T-cell (primary cell): Measurements from ENCODE around the gene HDAC11. TPM values are rescaled to one million over a fixed set of nuclear protein-coding genes. Genes with fewer than 3 reads are reported as not detected.
A peak's percentile ranks its signal among the peaks of the same experiment; 100 is the strongest.

Experiments used
- ATAC-seq, 4 experiments: fragments of 200-7000 bp in 3 of 4; fragments of 150-1000 bp in 1 of 4; cut with Tn5 transposase; replicated peaks in 1 of 4; 1 replicate in 3 of 4; 2 replicates in 1 of 4; pipeline ENCODE4 v1.10.0; 2021; ENCODE audit warnings: moderate library complexity in 3 of 4, mild to moderate bottlenecking in 2 of 4, moderate number of reproducible peaks in 1 of 4
- CTCF ChIA-PET, 2 donors: fragments of 300-600 bp; sonication (Branson Sonifier 250); formaldehyde crosslinking; loops; one replicate each; lab custom pipeline; 2022; ENCODE audit warnings: antibody characterized with exemption in 2 of 2; lab: Charles Lee
- POLR2A ChIA-PET, 2 donors: fragments of 300-600 bp; sonication (Branson Sonifier 250); formaldehyde crosslinking; loops; one replicate each; lab custom pipeline; 2022; ENCODE audit warnings: antibody characterized with exemption in 2 of 2; lab: Charles Lee
- DNase-seq, 35 experiments: peaks; one replicate each; pipeline versions ENCODE4 v3.0.0 to v3.0.0-alpha.2; 2013 to 2023
- H3K27ac ChIP-seq: one replicate; pipeline ENCODE4 v1.5.1; 2013; ENCODE audit warnings: low read length
- H3K27me3 ChIP-seq, 2 experiments: replicated peaks in 1 of 2; 1 replicate in 1 of 2; 2 replicates in 1 of 2; pipeline versions ENCODE4 v1.6.1 to v1.7.0; 2013; ENCODE audit warnings: low read length in 1 of 2, mixed read lengths in 1 of 2; ENCODE audit not compliant: control insufficient read depth in 2 of 2, insufficient read depth in 2 of 2; ENCODE audit errors: extremely low read depth in 1 of 2
- H3K36me3 ChIP-seq, 2 donors: 1 replicate in 1 of 2; 2 replicates in 1 of 2; pipeline versions ENCODE4 v1.6.1 to v1.7.0; 2013; ENCODE audit warnings: low read length in 1 of 2; ENCODE audit not compliant: control insufficient read depth in 2 of 2, insufficient read depth in 1 of 2; ENCODE audit errors: extremely low read depth in 1 of 2
- H3K4me1 ChIP-seq, 2 experiments: 1 replicate in 1 of 2; 2 replicates in 1 of 2; pipeline versions ENCODE4 v1.6.1 to v1.7.0; 2013; ENCODE audit warnings: low read length in 2 of 2, mixed read lengths in 1 of 2; ENCODE audit not compliant: insufficient read depth in 2 of 2, control insufficient read depth in 1 of 2; ENCODE audit errors: extremely low read depth in 1 of 2
- H3K4me3 ChIP-seq, 2 donors: 1 replicate in 1 of 2; 2 replicates in 1 of 2; pipeline versions ENCODE4 v1.5.1 to v1.7.0; 2013; ENCODE audit warnings: mild to moderate bottlenecking in 2 of 2, low read length in 1 of 2, moderate library complexity in 1 of 2; ENCODE audit not compliant: control insufficient read depth in 1 of 2; ENCODE audit errors: extremely low read depth in 1 of 2
- H3K9me3 ChIP-seq: 2 replicates; pipeline ENCODE4 v1.7.0; 2013
- H3K27ac Mint-ChIP-seq, 2 donors: one replicate each; pipeline ENCODE4 v1.8.0; 2020 to 2021; ENCODE audit warnings: mild to moderate bottlenecking in 2 of 2, mixed read lengths in 2 of 2
- H3K27me3 Mint-ChIP-seq, 2 donors: one replicate each; pipeline ENCODE4 v1.8.0; 2021 to 2022; ENCODE audit warnings: mixed read lengths in 2 of 2
- H3K36me3 Mint-ChIP-seq: one replicate; pipeline ENCODE4 v1.8.0; 2021; ENCODE audit warnings: mixed read lengths
- H3K4me1 Mint-ChIP-seq, 3 donors: one replicate each; pipeline ENCODE4 v1.8.0; 2020 to 2022; ENCODE audit warnings: mixed read lengths in 3 of 3, mild to moderate bottlenecking in 1 of 3
- H3K4me3 Mint-ChIP-seq, 3 donors: one replicate each; pipeline ENCODE4 v1.8.0; 2020 to 2022; ENCODE audit warnings: mild to moderate bottlenecking in 3 of 3, mixed read lengths in 3 of 3, moderate library complexity in 3 of 3
- H3K9me3 Mint-ChIP-seq, 3 donors: one replicate each; pipeline ENCODE4 v1.8.0; 2020 to 2022; ENCODE audit warnings: mixed read lengths in 3 of 3
- WGBS: methylation state at CpG from one replicate; pipeline ENCODE4 v1.1.5; 2013; ENCODE audit warnings: missing lambda C conversion rate; ENCODE audit not compliant: insufficient coverage; 5-methylcytosine and 5-hydroxymethylcytosine counted together
- total RNA-seq, 35 experiments: library from RNA in 6 of 35; stranded (reverse) in 6 of 35; fragments of 120-200 nt in 1 of 35; gene quantifications; one replicate each; pipeline versions ENCODE4 v1.2.1 to v1.2.4 and lab custom pipeline; 2013 to 2026

Gene HDAC11
- total RNA-seq, 5 donors from 2014 or later (not counting 1 experiment from before 2014, with no cell fraction given), result 5.9 to 10.4 (median 7.9) TPM

GRCh38 chr3:13535905-13536304 lies 55.8 kb downstream of the HDAC11 start:
- Histone ChIP-seq H3K4me1 (peaks cover 3 to 12% of the 10 kb centered on the region in 2 experiments), H3K4me3 (no peak overlapping the region), H3K36me3 (no peaks in the 10 kb centered on the region), H3K9me3 (no peaks in the 10 kb centered on the region), H3K27me3 (peaks cover 0 to 44% of the 10 kb centered on the region in 2 experiments), H3K27ac (no peak overlapping the region)
- Mint-ChIP-seq H3K9me3 (peaks cover 0 to 3% (median 2%) of the 10 kb centered on the region in 3 donors), H3K36me3 (no peaks in the 10 kb centered on the region), H3K4me1 (peaks cover 6 to 10% (median 8%) of the 10 kb centered on the region in 3 donors), H3K27ac (no peak overlapping the region), H3K4me3 (no peak overlapping the region), H3K27me3 (peaks cover 0 to 29% of the 10 kb centered on the region in 2 donors)
- CTCF ChIA-PET, result no interaction called here
- WGBS, result 95% methylated on average over 2 of the region's 9 CpGs
- DNase-seq (no peak), ATAC-seq (no peak)
- POLR2A ChIA-PET, result no interaction called here

GRCh38 chr3:13536432-13536831 lies 56.3 kb downstream of the HDAC11 start:
- ChIA-PET CTCF (no interaction called here), POLR2A (no interaction called here)
- H3K4me1 Mint-ChIP-seq, result peaks cover 6 to 10% (median 8%) of the 10 kb centered on the region in 3 donors
- H3K27ac ChIP-seq, result no peak overlapping the region
- DNase-seq (no peak), ATAC-seq (no peak)
- H3K36me3 ChIP-seq, result no peaks in the 10 kb centered on the region
- peaks cover 0 to 5% (median 3%) of the 10 kb centered on the region in 3 donors for H3K9me3 Mint-ChIP-seq
- no peak overlapping the region for H3K27ac Mint-ChIP-seq
- peaks cover 0 to 41% of the 10 kb centered on the region in 2 experiments for H3K27me3 ChIP-seq
- H3K4me3 Mint-ChIP-seq, result peak overlapping the region in 1 of 3 donors; percentile 56
- 49% methylated on average over 3 of the region's 3 CpGs for WGBS
- no peak overlapping the region for H3K4me3 ChIP-seq
- peaks cover 3 to 12% of the 10 kb centered on the region in 2 experiments for H3K4me1 ChIP-seq
- peaks cover 0 to 29% of the 10 kb centered on the region in 2 donors for H3K27me3 Mint-ChIP-seq
- no peaks in the 10 kb centered on the region for H3K9me3 ChIP-seq
- no peaks in the 10 kb centered on the region for H3K36me3 Mint-ChIP-seq

- no peaks in the 10 kb centered on the region for H3K36me3 Mint-ChIP-seq
- Histone ChIP-seq H3K27ac (no peak overlapping the region), H3K9me3 (peaks cover under 1% of the 10 kb centered on the region), H3K4me1 (peaks cover 3 to 12% of the 10 kb centered on the region in 2 experiments), H3K27me3 (peaks cover 0 to 41% of the 10 kb centered on the region in 2 experiments), H3K36me3 (no peaks in the 10 kb centered on the region), H3K4me3 (no peak overlapping the region)
- peaks cover 0 to 5% (median 3%) of the 10 kb centered on the region in 3 donors for H3K9me3 Mint-ChIP-seq
- ChIA-PET CTCF (no interaction called here), POLR2A (no interaction called here)
- H3K27me3 Mint-ChIP-seq, result peaks cover 0 to 29% of the 10 kb centered on the region in 2 donors
- DNase-seq (no peak), ATAC-seq (no peak)
- no peak overlapping the region for H3K27ac Mint-ChIP-seq
- peak overlapping the region in 1 of 3 donors; percentile 56 for H3K4me3 Mint-ChIP-seq
- WGBS, result 8% methylated on average over 8 of the region's 8 CpGs
- peaks cover 6 to 10% (median 8%) of the 10 kb centered on the region in 3 donors for H3K4me1 Mint-ChIP-seq
Measured at GRCh38 chr3:13536832-13537231, 56.7 kb downstream of the HDAC11 start.

GRCh38 chr3:13537244-13537908 lies 57.3 kb downstream of the HDAC11 start:
- Mint-ChIP-seq H3K27ac (no peak overlapping the region), H3K4me1 (peaks cover 6 to 10% (median 8%) of the 10 kb centered on the region in 3 donors), H3K9me3 (peaks cover 0 to 7% (median 5%) of the 10 kb centered on the region in 3 donors), H3K27me3 (peaks cover 0 to 29% of the 10 kb centered on the region in 2 donors), H3K36me3 (no peaks in the 10 kb centered on the region), H3K4me3 (peak overlapping the region in 1 of 3 donors; percentile 56)
- no peak for ATAC-seq
- no peaks in the 10 kb centered on the region for H3K36me3 ChIP-seq
- no peak overlapping the region for H3K4me3 ChIP-seq
- 87% methylated on average over 3 of the region's 6 CpGs for WGBS
- H3K4me1 ChIP-seq, result peaks cover 3 to 12% of the 10 kb centered on the region in 2 experiments
- CTCF ChIA-PET, result no interaction called here
- peaks cover 0 to 41% of the 10 kb centered on the region in 2 experiments for H3K27me3 ChIP-seq
- peaks cover 2% of the 10 kb centered on the region for H3K9me3 ChIP-seq
- no peak for DNase-seq
- no peak overlapping the region for H3K27ac ChIP-seq
- POLR2A ChIA-PET, result no interaction called here

GRCh38 chr3:13537909-13538296 lies 57.8 kb downstream of the HDAC11 start:
- 43% methylated on average over 5 of the region's 6 CpGs for WGBS
- H3K4me1 Mint-ChIP-seq, result peaks cover 6 to 10% (median 8%) of the 10 kb centered on the region in 3 donors
- H3K27me3 Mint-ChIP-seq, result peaks cover 0 to 29% of the 10 kb centered on the region in 2 donors
- no peak overlapping the region for H3K4me3 ChIP-seq
- ATAC-seq, result no peak
- peaks cover 2% of the 10 kb centered on the region for H3K9me3 ChIP-seq
- ChIA-PET CTCF (no interaction called here), POLR2A (no interaction called here)
- H3K9me3 Mint-ChIP-seq, result peaks cover 0 to 8% (median 5%) of the 10 kb centered on the region in 3 donors
- H3K27me3 ChIP-seq, result peaks cover 0 to 40% of the 10 kb centered on the region in 2 experiments
- H3K27ac Mint-ChIP-seq, result no peak overlapping the region
- H3K4me1 ChIP-seq, result peaks cover 3 to 12% of the 10 kb centered on the region in 2 experiments
- no peaks in the 10 kb centered on the region for H3K36me3 ChIP-seq
- H3K4me3 Mint-ChIP-seq, result no peak overlapping the region
- no peaks in the 10 kb centered on the region for H3K36me3 Mint-ChIP-seq
- DNase-seq, result no peak
- H3K27ac ChIP-seq, result no peak overlapping the region

GRCh38 chr3:13538520-13539291 lies 58.6 kb downstream of the HDAC11 start:
- Histone ChIP-seq H3K27me3 (peaks cover 0 to 44% of the 10 kb centered on the region in 2 experiments), H3K36me3 (no peaks in the 10 kb centered on the region), H3K9me3 (peaks cover 2% of the 10 kb centered on the region), H3K4me3 (no peak overlapping the region), H3K27ac (no peak overlapping the region), H3K4me1 (peaks cover 3 to 12% of the 10 kb centered on the region in 2 experiments)
- H3K4me1 Mint-ChIP-seq, result peaks cover 6 to 12% (median 8%) of the 10 kb centered on the region in 3 donors
- no peak overlapping the region for H3K27ac Mint-ChIP-seq
- ATAC-seq (no peak), DNase-seq (no peak)
- CTCF ChIA-PET, result no interaction called here
- no peak overlapping the region for H3K4me3 Mint-ChIP-seq
- 82% methylated on average over 8 of the region's 9 CpGs for WGBS
- H3K9me3 Mint-ChIP-seq, result peaks cover 0 to 8% (median 5%) of the 10 kb centered on the region in 3 donors
- H3K27me3 Mint-ChIP-seq, result peaks cover 0 to 27% of the 10 kb centered on the region in 2 donors
- POLR2A ChIA-PET, result interaction anchor here in 1 of 2 donors (1.1 kb wide), 1 partner anchor 21 kb away, joined by 3 read pairs; no protein-coding TSS in a partner anchor
- H3K36me3 Mint-ChIP-seq, result no peaks in the 10 kb centered on the region
